HCT116 (cell line): ENCODE results near the gene FER.

Experiments used
- POLR2A ChIP-seq: IDR thresholded peaks from 2 replicates; pipeline ENCODE4 v1.7.0; 2011; ENCODE audit warnings: borderline replicate concordance; ENCODE audit not compliant: insufficient read depth, insufficient read length; ENCODE audit errors: extremely low read depth
- YY1 ChIP-seq: IDR thresholded peaks from 2 replicates; pipeline ENCODE4 v1.6.1; 2011; ENCODE audit warnings: low read length, low read depth, moderate library complexity, mild to moderate bottlenecking; ENCODE audit not compliant: insufficient replicate concordance; ENCODE audit errors: extremely low read depth
- ZBTB33 ChIP-seq: IDR thresholded peaks from 2 replicates; pipeline ENCODE4 v1.6.1; 2011; ENCODE audit warnings: mild to moderate bottlenecking, low read length, moderate library complexity; ENCODE audit not compliant: insufficient replicate concordance; ENCODE audit errors: extremely low read depth

- TF ChIP-seq YY1: no peak
- TF ChIP-seq ZBTB33: no peak
- no peak for TF ChIP-seq POLR2A
Measured at GRCh38 chr5:108919591-108920326, 172.1 kb downstream of the FER start.
